HL-60 (cell line): Measurements from ENCODE around the gene AGRN.

ENCODE experiments used
- DNase-seq, 2 experiments: peaks; one replicate each; pipeline ENCODE4 v3.0.0-alpha.2; 2010 to 2020; ENCODE audit warnings: low read depth in 1 of 2, low spot score in 1 of 2
- H3K27ac ChIP-seq: fragments of 250-450 bp; sonication (Bioruptor Pico); replicated peaks from 2 replicates; pipeline ENCODE4 v1.5.1; 2020; ENCODE audit warnings: mild to moderate bottlenecking, moderate library complexity
- H3K27me3 ChIP-seq: fragments of 250-450 bp; sonication (Bioruptor Pico); 2 replicates; pipeline ENCODE4 v1.5.1; 2021; ENCODE audit warnings: mild to moderate bottlenecking, moderate library complexity; ENCODE audit not compliant: insufficient read depth, poor library complexity, severe bottlenecking
- H3K4me3 ChIP-seq: replicated peaks from 2 replicates; pipeline ENCODE4 v1.5.1; 2011; ENCODE audit warnings: mild to moderate bottlenecking, control low read depth, low read length; ENCODE audit not compliant: insufficient read depth
- GABPA ChIP-seq: IDR thresholded peaks from 2 replicates; pipeline ENCODE4 v1.6.1; 2012; ENCODE audit warnings: low read depth
- POLR2AphosphoS5 ChIP-seq: IDR thresholded peaks from 2 replicates; pipeline ENCODE4 v1.6.1; 2012; ENCODE audit warnings: low read depth
- SPI1 ChIP-seq: IDR thresholded peaks from 2 replicates; pipeline ENCODE4 v1.6.1; 2012; ENCODE audit warnings: low read depth, mild to moderate bottlenecking, borderline replicate concordance
- TF ChIP-seq, protein P1 (sequence below): IDR thresholded peaks from 2 replicates; pipeline ENCODE4 v1.6.1; 2012; ENCODE audit warnings: low read depth; ENCODE audit not compliant: insufficient replicate concordance
- TF ChIP-seq, protein P2 (sequence below): IDR thresholded peaks from one replicate; pipeline ENCODE4 v1.5.1; 2011; ENCODE audit warnings: low read length, control low read depth, inconsistent platforms; ENCODE audit not compliant: insufficient read depth

Gene AGRN

DNA sequence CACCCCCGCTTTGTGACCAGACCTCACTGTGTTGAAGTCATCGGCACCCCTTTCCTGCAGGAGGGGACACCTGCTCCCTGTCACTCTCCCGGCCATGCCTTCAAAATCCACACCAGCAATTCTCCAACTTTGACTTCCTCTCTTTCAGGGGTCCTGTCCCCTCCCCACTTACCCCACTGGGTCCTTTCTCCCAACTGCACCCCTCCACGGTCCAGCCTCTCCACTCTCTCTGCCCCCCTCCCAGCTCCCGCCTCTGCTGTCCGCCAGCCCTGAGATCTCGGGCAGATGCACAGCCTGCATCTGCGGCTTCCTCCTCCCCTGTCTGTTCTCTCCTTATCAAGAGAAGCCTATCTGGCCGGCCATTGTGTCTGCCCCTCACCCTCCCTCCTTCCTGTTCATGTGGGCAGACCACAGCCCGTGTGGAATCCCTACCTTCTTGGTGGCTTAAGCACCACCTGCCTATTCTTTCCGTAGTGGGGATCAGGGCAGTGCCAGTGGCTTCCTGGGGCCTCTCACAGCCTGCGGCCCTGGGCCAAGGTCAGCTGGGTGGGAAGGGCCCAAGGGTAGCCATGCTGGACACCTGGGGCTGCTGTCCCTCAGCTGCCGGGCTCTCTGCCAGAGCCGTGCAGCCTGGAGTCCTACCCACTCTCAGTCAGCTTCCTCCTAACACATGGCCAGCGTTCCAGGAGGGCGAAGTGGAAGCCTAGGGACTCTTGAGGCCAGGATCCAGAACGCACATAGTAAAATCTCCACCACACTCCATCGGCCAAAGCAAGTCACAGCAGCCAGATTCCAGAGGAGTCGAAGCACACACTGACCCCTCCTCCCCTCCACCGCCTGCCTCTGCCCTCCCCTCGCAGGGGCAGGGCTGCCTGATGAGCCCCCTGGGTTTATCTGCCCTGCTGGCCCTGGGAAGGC lies 14.9 kb upstream of the AGRN start:
- Histone ChIP-seq H3K27ac (no peak overlapping the region), H3K4me3 (no peak overlapping the region), H3K27me3 (peaks cover 33% of the 10 kb centered on the region)
- peak; percentile 52 for TF ChIP-seq POLR2AphosphoS5
- TF ChIP-seq, protein P1, sequence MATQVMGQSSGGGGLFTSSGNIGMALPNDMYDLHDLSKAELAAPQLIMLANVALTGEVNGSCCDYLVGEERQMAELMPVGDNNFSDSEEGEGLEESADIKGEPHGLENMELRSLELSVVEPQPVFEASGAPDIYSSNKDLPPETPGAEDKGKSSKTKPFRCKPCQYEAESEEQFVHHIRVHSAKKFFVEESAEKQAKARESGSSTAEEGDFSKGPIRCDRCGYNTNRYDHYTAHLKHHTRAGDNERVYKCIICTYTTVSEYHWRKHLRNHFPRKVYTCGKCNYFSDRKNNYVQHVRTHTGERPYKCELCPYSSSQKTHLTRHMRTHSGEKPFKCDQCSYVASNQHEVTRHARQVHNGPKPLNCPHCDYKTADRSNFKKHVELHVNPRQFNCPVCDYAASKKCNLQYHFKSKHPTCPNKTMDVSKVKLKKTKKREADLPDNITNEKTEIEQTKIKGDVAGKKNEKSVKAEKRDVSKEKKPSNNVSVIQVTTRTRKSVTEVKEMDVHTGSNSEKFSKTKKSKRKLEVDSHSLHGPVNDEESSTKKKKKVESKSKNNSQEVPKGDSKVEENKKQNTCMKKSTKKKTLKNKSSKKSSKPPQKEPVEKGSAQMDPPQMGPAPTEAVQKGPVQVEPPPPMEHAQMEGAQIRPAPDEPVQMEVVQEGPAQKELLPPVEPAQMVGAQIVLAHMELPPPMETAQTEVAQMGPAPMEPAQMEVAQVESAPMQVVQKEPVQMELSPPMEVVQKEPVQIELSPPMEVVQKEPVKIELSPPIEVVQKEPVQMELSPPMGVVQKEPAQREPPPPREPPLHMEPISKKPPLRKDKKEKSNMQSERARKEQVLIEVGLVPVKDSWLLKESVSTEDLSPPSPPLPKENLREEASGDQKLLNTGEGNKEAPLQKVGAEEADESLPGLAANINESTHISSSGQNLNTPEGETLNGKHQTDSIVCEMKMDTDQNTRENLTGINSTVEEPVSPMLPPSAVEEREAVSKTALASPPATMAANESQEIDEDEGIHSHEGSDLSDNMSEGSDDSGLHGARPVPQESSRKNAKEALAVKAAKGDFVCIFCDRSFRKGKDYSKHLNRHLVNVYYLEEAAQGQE: no peak
- TF ChIP-seq, protein P2, sequence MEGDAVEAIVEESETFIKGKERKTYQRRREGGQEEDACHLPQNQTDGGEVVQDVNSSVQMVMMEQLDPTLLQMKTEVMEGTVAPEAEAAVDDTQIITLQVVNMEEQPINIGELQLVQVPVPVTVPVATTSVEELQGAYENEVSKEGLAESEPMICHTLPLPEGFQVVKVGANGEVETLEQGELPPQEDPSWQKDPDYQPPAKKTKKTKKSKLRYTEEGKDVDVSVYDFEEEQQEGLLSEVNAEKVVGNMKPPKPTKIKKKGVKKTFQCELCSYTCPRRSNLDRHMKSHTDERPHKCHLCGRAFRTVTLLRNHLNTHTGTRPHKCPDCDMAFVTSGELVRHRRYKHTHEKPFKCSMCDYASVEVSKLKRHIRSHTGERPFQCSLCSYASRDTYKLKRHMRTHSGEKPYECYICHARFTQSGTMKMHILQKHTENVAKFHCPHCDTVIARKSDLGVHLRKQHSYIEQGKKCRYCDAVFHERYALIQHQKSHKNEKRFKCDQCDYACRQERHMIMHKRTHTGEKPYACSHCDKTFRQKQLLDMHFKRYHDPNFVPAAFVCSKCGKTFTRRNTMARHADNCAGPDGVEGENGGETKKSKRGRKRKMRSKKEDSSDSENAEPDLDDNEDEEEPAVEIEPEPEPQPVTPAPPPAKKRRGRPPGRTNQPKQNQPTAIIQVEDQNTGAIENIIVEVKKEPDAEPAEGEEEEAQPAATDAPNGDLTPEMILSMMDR: no peak
- DNase-seq: peak in 1 of 2 experiments; percentile 48

DNA sequence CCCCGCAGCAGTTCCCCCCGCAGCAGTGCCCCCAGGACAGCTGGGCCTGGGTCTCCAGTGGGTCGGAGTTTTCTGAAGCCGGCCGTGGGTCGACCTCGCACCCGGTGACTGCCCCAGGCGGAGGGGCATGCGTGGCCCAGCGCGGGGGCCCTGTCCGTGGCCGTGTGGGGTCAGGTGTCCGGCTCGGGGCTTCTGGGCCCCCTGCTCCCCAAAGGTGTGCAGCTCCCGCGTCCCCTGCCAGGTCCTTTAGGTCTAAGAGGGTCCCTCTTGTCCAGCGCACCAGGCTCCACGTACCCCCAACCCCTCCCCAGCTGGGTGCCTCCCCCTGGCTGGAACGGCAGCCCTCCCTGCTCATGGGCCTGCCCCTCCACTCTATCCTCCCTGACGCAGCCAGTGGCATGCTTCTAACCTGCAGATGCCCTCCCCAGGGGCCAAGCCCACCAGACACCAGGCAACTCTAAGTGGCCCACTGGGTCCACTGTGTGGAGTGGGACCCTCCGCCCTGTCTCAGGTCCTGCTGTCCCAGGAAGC lies 14.1 kb upstream of the AGRN start:
- H3K27me3 ChIP-seq: peaks cover 26% of the 10 kb centered on the region
- no peak for DNase-seq
- no peak overlapping the region for H3K27ac ChIP-seq
- H3K4me3 ChIP-seq: no peak overlapping the region
- TF ChIP-seq SPI1 (no peak), GABPA (no peak), POLR2AphosphoS5 (no peak)
- TF ChIP-seq, protein P2: no peak
- TF ChIP-seq, protein P1: no peak

DNA sequence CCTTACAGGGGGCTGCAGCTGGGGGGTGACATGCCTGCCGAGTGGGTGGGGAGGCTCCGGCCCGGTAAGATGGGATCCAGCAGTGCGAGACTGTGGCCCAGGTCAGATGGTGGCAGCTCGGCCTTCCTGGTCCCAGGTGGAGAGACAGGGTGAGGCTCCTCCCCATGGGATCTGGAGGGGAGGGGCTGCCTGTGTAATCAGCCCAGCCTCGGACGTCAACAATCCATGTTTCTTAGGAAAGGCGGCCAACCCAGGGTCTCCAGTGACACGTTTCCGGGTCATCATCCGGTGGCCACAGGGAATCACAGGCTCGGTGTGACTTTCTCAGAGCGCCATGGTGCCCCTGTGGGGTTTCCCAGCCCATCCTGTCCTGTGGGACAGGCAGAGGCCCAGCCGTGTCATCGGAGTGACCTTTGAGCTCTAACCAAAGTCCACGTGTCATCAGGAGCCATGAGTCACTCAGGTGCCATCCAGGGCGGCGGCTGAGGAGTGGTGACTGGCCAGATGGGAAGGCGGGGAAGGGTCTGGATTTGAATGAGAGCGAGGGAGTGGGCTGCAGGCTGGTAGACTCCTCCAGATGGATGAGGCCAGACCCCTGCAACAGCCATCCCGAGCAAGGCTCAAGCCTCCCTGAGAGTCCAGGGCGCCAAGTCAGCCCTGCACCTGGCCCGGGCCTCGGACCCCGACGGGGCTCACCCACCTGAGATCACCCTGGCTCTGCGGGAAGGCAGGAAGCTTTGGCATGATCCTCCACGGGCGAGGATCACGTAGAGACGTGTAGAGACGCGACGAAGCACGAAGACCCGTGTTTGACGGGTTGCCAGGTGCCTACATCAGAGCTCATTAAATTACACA lies 13.4 kb upstream of the AGRN start:
- no peak for DNase-seq

More for the DNA sequence above, 13.4 kb upstream of the AGRN start:
- no peak overlapping the region for H3K4me3 ChIP-seq
- TF ChIP-seq GABPA: no peak
- TF ChIP-seq POLR2AphosphoS5: no peak
- TF ChIP-seq, protein P2: no peak
- TF ChIP-seq, protein P1: no peak
- no peak for TF ChIP-seq SPI1
- H3K27ac ChIP-seq: no peak overlapping the region
- H3K27me3 ChIP-seq: peaks cover 21% of the 10 kb centered on the region
